T-cell (primary cell): ENCODE data around the gene NPTX1. TPM values are rescaled to one million over a fixed set of nuclear protein-coding genes. Genes with fewer than 3 reads are reported as not detected.

Experiments
- ATAC-seq, 4 experiments: fragments of 200-7000 bp in 3 of 4; fragments of 150-1000 bp in 1 of 4; cut with Tn5 transposase; replicated peaks in 1 of 4; 1 replicate in 3 of 4; 2 replicates in 1 of 4; pipeline ENCODE4 v1.10.0; 2021; ENCODE audit warnings: moderate library complexity in 3 of 4, mild to moderate bottlenecking in 2 of 4, moderate number of reproducible peaks in 1 of 4
- CTCF ChIA-PET, 2 donors: fragments of 300-600 bp; sonication (Branson Sonifier 250); formaldehyde crosslinking; loops; one replicate each; lab custom pipeline; 2022; ENCODE audit warnings: antibody characterized with exemption in 2 of 2; lab: Charles Lee
- POLR2A ChIA-PET, 2 donors: fragments of 300-600 bp; sonication (Branson Sonifier 250); formaldehyde crosslinking; loops; one replicate each; lab custom pipeline; 2022; ENCODE audit warnings: antibody characterized with exemption in 2 of 2; lab: Charles Lee
- DNase-seq, 35 experiments: peaks; one replicate each; pipeline versions ENCODE4 v3.0.0 to v3.0.0-alpha.2; 2013 to 2023
- H3K27ac ChIP-seq: one replicate; pipeline ENCODE4 v1.5.1; 2013; ENCODE audit warnings: low read length
- H3K27me3 ChIP-seq, 2 experiments: replicated peaks in 1 of 2; 1 replicate in 1 of 2; 2 replicates in 1 of 2; pipeline versions ENCODE4 v1.6.1 to v1.7.0; 2013; ENCODE audit warnings: low read length in 1 of 2, mixed read lengths in 1 of 2; ENCODE audit not compliant: control insufficient read depth in 2 of 2, insufficient read depth in 2 of 2; ENCODE audit errors: extremely low read depth in 1 of 2
- H3K36me3 ChIP-seq, 2 donors: 1 replicate in 1 of 2; 2 replicates in 1 of 2; pipeline versions ENCODE4 v1.6.1 to v1.7.0; 2013; ENCODE audit warnings: low read length in 1 of 2; ENCODE audit not compliant: control insufficient read depth in 2 of 2, insufficient read depth in 1 of 2; ENCODE audit errors: extremely low read depth in 1 of 2
- H3K4me1 ChIP-seq, 2 experiments: 1 replicate in 1 of 2; 2 replicates in 1 of 2; pipeline versions ENCODE4 v1.6.1 to v1.7.0; 2013; ENCODE audit warnings: low read length in 2 of 2, mixed read lengths in 1 of 2; ENCODE audit not compliant: insufficient read depth in 2 of 2, control insufficient read depth in 1 of 2; ENCODE audit errors: extremely low read depth in 1 of 2
- H3K4me3 ChIP-seq, 2 donors: 1 replicate in 1 of 2; 2 replicates in 1 of 2; pipeline versions ENCODE4 v1.5.1 to v1.7.0; 2013; ENCODE audit warnings: mild to moderate bottlenecking in 2 of 2, low read length in 1 of 2, moderate library complexity in 1 of 2; ENCODE audit not compliant: control insufficient read depth in 1 of 2; ENCODE audit errors: extremely low read depth in 1 of 2
- H3K9me3 ChIP-seq: 2 replicates; pipeline ENCODE4 v1.7.0; 2013
- H3K27ac Mint-ChIP-seq, 2 donors: one replicate each; pipeline ENCODE4 v1.8.0; 2020 to 2021; ENCODE audit warnings: mild to moderate bottlenecking in 2 of 2, mixed read lengths in 2 of 2
- H3K27me3 Mint-ChIP-seq, 2 donors: one replicate each; pipeline ENCODE4 v1.8.0; 2021 to 2022; ENCODE audit warnings: mixed read lengths in 2 of 2
- H3K36me3 Mint-ChIP-seq: one replicate; pipeline ENCODE4 v1.8.0; 2021; ENCODE audit warnings: mixed read lengths
- H3K4me1 Mint-ChIP-seq, 3 donors: one replicate each; pipeline ENCODE4 v1.8.0; 2020 to 2022; ENCODE audit warnings: mixed read lengths in 3 of 3, mild to moderate bottlenecking in 1 of 3
- H3K4me3 Mint-ChIP-seq, 3 donors: one replicate each; pipeline ENCODE4 v1.8.0; 2020 to 2022; ENCODE audit warnings: mild to moderate bottlenecking in 3 of 3, mixed read lengths in 3 of 3, moderate library complexity in 3 of 3
- H3K9me3 Mint-ChIP-seq, 3 donors: one replicate each; pipeline ENCODE4 v1.8.0; 2020 to 2022; ENCODE audit warnings: mixed read lengths in 3 of 3
- WGBS: methylation state at CpG from one replicate; pipeline ENCODE4 v1.1.5; 2013; ENCODE audit warnings: missing lambda C conversion rate; ENCODE audit not compliant: insufficient coverage; 5-methylcytosine and 5-hydroxymethylcytosine counted together
- total RNA-seq, 35 experiments: library from RNA in 6 of 35; stranded (reverse) in 6 of 35; fragments of 120-200 nt in 1 of 35; gene quantifications; one replicate each; pipeline versions ENCODE4 v1.2.1 to v1.2.4 and lab custom pipeline; 2013 to 2026

The NPTX1 gene
- total RNA-seq, 5 donors from 2014 or later (not counting 1 experiment from before 2014, with no cell fraction given), result 0.13 to 0.67 (median 0.33) TPM

DNA sequence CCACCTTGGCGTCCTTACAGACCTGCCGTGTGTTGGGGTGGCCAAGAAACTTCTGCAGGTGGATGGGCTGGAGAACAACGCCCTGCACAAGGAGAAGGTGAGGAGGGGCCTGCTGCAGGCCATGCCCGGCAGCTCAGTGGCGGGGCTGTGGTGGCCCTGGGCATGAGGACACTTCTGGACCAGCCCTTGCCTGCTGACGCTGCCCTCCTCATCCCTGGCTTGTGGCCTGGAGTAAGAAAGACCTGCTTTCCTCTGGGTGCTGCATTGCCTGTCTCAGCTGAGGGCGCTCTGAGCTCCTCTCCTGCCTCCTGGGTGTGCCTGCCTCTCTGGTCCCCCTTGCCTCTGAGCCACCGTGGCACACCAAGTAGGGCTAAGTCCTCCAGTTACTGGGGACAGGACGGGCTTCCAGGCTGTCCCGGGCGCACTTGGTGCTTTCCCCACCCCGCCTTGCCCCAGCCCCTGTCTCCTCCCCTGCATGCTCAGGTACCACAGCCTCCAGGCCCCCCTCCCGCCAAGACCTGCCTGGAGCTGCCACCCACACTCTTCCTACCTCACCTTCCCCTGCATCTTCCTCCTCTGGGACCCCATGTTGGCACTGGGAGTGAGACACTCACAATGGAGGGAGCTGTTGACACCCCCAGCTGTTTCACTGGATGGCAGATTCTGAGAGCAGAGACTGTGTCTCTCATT, 52.7 kb downstream of the NPTX1 start:
- peaks cover 0 to 25% of the 10 kb centered on the region in 2 experiments for H3K4me1 ChIP-seq
- Mint-ChIP-seq H3K4me3 (no peak overlapping the region), H3K27ac (no peak overlapping the region), H3K9me3 (no peaks in the 10 kb centered on the region), H3K4me1 (peaks cover 8 to 18% (median 10%) of the 10 kb centered on the region in 3 donors), H3K27me3 (peaks cover 0 to 1% of the 10 kb centered on the region in 2 donors), H3K36me3 (peaks cover 4% of the 10 kb centered on the region)
- ChIA-PET CTCF (interaction anchor here (0.7 kb wide), 2 partner anchors 12 to 707 kb away, joined by 4 to 7 read pairs; no protein-coding TSS in a partner anchor), POLR2A (no interaction called here)
- H3K9me3 ChIP-seq, result no peaks in the 10 kb centered on the region
- no peak overlapping the region for H3K4me3 ChIP-seq
- H3K27me3 ChIP-seq, result peaks cover 0 to 34% of the 10 kb centered on the region in 2 experiments
- whole genome bisulfite sequencing, result 65% methylated on average over 8 of the region's 13 CpGs
- no peak overlapping the region for H3K27ac ChIP-seq
- DNase-seq (no peak), ATAC-seq (no peak)
- no peaks in the 10 kb centered on the region for H3K36me3 ChIP-seq

DNA sequence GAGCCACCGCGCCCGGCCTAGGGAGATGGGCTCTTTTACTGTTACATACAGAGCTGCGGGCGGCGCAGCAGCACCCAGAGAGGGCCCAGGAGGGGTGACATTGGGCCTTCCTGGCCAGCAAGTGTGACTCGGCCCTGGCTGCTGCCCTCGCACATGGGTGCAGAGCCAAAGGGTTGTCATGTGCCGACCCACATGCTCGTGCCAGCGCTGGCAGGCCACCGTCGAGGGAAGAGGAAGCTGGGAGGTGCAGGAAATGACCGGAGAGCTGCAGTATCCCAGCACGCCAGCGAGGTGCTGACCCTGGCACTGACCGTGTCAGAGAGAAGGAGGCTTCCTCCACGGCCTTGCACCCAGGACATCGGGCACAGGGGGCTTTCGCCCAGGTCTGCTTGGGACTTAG, 53.4 kb downstream of the NPTX1 start:
- CTCF ChIA-PET, result no interaction called here
- Mint-ChIP-seq H3K4me1 (peaks cover 10 to 22% (median 11%) of the 10 kb centered on the region in 3 donors), H3K9me3 (no peaks in the 10 kb centered on the region), H3K27ac (no peak overlapping the region), H3K36me3 (peaks cover 9% of the 10 kb centered on the region), H3K4me3 (no peak overlapping the region), H3K27me3 (peaks cover 0 to 1% of the 10 kb centered on the region in 2 donors)
- Histone ChIP-seq H3K36me3 (peaks cover 0 to 4% of the 10 kb centered on the region in 2 donors), H3K27me3 (peaks cover 0 to 34% of the 10 kb centered on the region in 2 experiments), H3K4me1 (peaks cover 0 to 25% of the 10 kb centered on the region in 2 experiments), H3K27ac (no peak overlapping the region), H3K4me3 (no peak overlapping the region), H3K9me3 (no peaks in the 10 kb centered on the region)
- POLR2A ChIA-PET, result no interaction called here
- no peak for DNase-seq
- WGBS, result 82% methylated on average over 18 of the region's 20 CpGs
- ATAC-seq, result no peak

DNA sequence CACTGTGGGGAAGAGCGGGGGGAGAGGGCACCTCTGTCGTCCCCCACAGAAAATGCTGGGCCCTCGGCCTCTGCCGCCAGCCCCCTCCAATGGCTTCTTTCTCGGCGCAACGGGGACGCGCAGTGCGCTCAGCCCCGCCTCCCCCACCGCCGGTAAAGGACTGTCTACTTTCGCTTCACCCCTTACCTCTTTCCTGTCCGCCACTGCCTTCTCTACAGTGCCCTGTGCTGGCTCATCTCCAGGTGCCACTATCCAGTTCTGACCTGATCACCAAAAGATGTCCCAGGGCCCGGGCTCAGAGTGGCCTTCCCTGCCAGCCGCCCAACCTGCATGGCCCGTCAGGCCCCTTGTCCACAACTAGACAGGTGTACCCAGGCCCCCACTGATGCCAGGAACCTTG, 54.1 kb downstream of the NPTX1 start:
- POLR2A ChIA-PET, result no interaction called here
- peaks cover 0 to 6% of the 10 kb centered on the region in 2 donors for H3K36me3 ChIP-seq
- DNase-seq, result no peak
- Mint-ChIP-seq H3K36me3 (peaks cover 12% of the 10 kb centered on the region), H3K4me1 (peaks cover 14 to 28% (median 16%) of the 10 kb centered on the region in 3 donors), H3K27ac (no peak overlapping the region), H3K9me3 (no peaks in the 10 kb centered on the region), H3K4me3 (no peak overlapping the region), H3K27me3 (peaks cover 0 to 1% of the 10 kb centered on the region in 2 donors)
- H3K27ac ChIP-seq, result no peak overlapping the region
- H3K4me1 ChIP-seq, result peaks cover 0 to 24% of the 10 kb centered on the region in 2 experiments
- CTCF ChIA-PET, result no interaction called here
- WGBS, result 90% methylated on average over 18 of the region's 18 CpGs
- H3K4me3 ChIP-seq, result no peak overlapping the region
- H3K9me3 ChIP-seq, result no peaks in the 10 kb centered on the region
- H3K27me3 ChIP-seq, result peaks cover 0 to 31% of the 10 kb centered on the region in 2 experiments
- no peak for ATAC-seq

DNA sequence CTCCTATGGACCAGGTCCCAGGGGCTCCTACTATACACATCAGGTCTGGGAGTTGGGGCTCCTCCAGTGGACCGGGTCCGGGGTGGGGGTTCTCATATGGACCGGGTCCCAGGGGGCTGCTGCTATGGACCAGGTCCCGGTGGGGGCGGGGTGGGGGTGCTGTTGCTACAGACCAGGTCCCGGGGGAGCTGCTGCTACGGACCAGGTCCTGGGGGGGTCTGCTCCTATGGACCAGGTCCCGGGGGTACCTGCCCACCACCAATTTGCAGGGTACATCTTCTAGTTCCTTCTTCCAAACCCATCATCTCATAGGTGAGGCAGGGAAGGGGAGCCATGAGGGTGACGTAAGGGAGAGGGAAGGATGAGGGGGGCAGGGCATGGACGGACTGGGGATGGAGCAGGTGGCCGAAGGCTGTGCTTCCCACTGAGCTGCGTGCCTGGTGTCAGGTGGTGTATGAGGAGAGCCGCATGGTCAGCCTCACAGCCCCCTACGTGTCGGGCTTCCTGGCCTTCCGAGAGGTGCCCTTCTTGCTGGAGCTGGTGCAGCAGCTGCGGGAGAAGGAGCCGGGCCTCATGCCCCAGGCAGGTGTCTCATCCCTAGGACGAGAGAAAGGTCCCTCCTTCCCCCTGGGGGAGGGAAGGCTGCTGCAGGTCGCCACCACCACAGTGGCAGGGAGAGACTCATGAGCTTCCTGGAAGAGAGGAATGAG, 54.9 kb downstream of the NPTX1 start:
- peaks cover 16 to 30% (median 23%) of the 10 kb centered on the region in 3 donors for H3K4me1 Mint-ChIP-seq
- ChIA-PET POLR2A (no interaction called here), CTCF (no interaction called here)
- peaks cover 0 to 21% of the 10 kb centered on the region in 2 experiments for H3K4me1 ChIP-seq
- H3K9me3 ChIP-seq, result no peaks in the 10 kb centered on the region
- peaks cover 0 to 6% of the 10 kb centered on the region in 2 donors for H3K36me3 ChIP-seq
- peaks cover 12% of the 10 kb centered on the region for H3K36me3 Mint-ChIP-seq
- peaks cover 0 to 25% of the 10 kb centered on the region in 2 experiments for H3K27me3 ChIP-seq
- DNase-seq (no peak), ATAC-seq (no peak)
- WGBS, result 91% methylated on average over 6 of the region's 20 CpGs
- H3K27ac Mint-ChIP-seq, result no peak overlapping the region
- H3K4me3 Mint-ChIP-seq, result no peak overlapping the region
- peaks cover 0 to 1% of the 10 kb centered on the region in 2 donors for H3K27me3 Mint-ChIP-seq
- no peaks in the 10 kb centered on the region for H3K9me3 Mint-ChIP-seq
- no peak overlapping the region for H3K4me3 ChIP-seq
- H3K27ac ChIP-seq, result no peak overlapping the region

DNA sequence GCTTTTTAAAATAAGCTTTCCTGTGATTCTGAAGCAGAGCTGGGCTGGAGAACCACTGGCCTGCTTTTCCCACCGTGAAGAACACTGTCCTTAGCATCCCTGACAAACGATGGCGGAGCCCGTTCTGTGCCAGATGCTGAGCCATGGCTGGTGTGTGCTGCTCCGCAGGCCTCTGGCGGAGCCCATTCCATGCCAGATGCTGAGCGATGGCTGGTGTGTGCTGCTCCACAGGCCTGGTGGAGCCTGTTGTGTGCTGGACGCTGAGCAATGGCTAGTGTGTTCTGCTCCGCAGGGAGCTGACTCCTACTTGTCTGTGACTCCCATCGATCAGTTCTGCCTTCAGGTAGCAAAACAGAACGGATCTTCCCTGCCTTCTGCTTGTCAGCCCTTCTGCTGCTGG, 57.2 kb downstream of the NPTX1 start:
- POLR2A ChIA-PET, result interaction anchor here in 1 of 2 donors (0.6 kb wide), 1 partner anchor 24 kb away, joined by 7 read pairs; no protein-coding TSS in a partner anchor
- H3K36me3 Mint-ChIP-seq, result peaks cover 12% of the 10 kb centered on the region
- peaks cover 0 to 6% of the 10 kb centered on the region in 2 donors for H3K36me3 ChIP-seq
- H3K27ac ChIP-seq, result no peak overlapping the region
- DNase-seq (no peak), ATAC-seq (no peak)
- H3K27me3 ChIP-seq, result peaks cover 0 to 11% of the 10 kb centered on the region in 2 experiments
- no peak overlapping the region for H3K27ac Mint-ChIP-seq
- CTCF ChIA-PET, result no interaction called here
- 91% methylated on average over 11 of the region's 11 CpGs for WGBS
- no peaks in the 10 kb centered on the region for H3K9me3 ChIP-seq
- peaks cover 29 to 38% (median 35%) of the 10 kb centered on the region in 3 donors for H3K4me1 Mint-ChIP-seq
- no peaks in the 10 kb centered on the region for H3K9me3 Mint-ChIP-seq
- peaks cover 2 to 32% of the 10 kb centered on the region in 2 experiments for H3K4me1 ChIP-seq
- no peak overlapping the region for H3K4me3 Mint-ChIP-seq
- H3K27me3 Mint-ChIP-seq, result peaks cover 0 to 3% of the 10 kb centered on the region in 2 donors
- H3K4me3 ChIP-seq, result no peak overlapping the region

DNA sequence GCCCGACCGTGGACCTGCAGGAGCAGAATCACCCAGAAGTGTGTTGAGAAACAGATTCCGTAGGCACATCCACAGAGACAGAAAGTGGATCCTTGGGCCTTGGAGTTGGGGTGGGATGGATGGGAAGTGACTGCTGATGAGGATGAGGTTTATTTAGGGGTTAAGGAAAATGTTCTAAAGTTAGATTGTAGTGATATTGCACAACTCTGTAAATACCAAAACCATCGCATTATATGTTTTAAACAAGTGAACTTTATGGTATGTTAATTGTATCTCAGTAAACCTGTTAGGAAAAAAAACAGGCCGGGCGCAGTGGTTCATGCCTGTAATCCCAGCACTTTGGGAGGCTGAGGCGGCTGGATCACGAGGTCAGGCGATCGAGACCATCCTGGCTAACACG, 57.8 kb downstream of the NPTX1 start:
- H3K4me1 ChIP-seq, result peaks cover 2 to 31% of the 10 kb centered on the region in 2 experiments
- DNase-seq (no peak), ATAC-seq (no peak)
- H3K27ac Mint-ChIP-seq, result no peak overlapping the region
- CTCF ChIA-PET, result no interaction called here
- H3K4me1 Mint-ChIP-seq, result peaks cover 30 to 40% (median 35%) of the 10 kb centered on the region in 3 donors
- no peaks in the 10 kb centered on the region for H3K9me3 Mint-ChIP-seq
- no peak overlapping the region for H3K27ac ChIP-seq
- POLR2A ChIA-PET, result no interaction called here
- peaks cover 12% of the 10 kb centered on the region for H3K36me3 Mint-ChIP-seq
- H3K36me3 ChIP-seq, result peaks cover 0 to 6% of the 10 kb centered on the region in 2 donors
- H3K4me3 ChIP-seq, result no peak overlapping the region
- 100% methylated on average over 9 of the region's 11 CpGs for WGBS
- peaks cover 0 to 8% of the 10 kb centered on the region in 2 donors for H3K27me3 Mint-ChIP-seq
- no peak overlapping the region for H3K4me3 Mint-ChIP-seq
- no peaks in the 10 kb centered on the region for H3K9me3 ChIP-seq
- peaks cover 0 to 13% of the 10 kb centered on the region in 2 experiments for H3K27me3 ChIP-seq
